ENCODE data around the gene INO80B. TPM values are rescaled to one million over a fixed set of nuclear protein-coding genes. Genes with fewer than 3 reads are reported as not detected.

Gene INO80B
- polyA plus RNA-seq, 1 donor from 2014 or later, result 35.2 TPM

GRCh38 chr2:74461187-74462053 is 6.5 kb downstream of the INO80B start:
- no peaks in the 10 kb centered on the region for H3K9me2 ChIP-seq (ENCODE audit: insufficient read depth, low read length)
- no peaks in the 10 kb centered on the region for H3K9me3 ChIP-seq (ENCODE audit: low read length)
- H3K36me3 ChIP-seq (ENCODE audit: insufficient read depth, low read length), result no peaks in the 10 kb centered on the region
- no peak overlapping the region for H3K4me3 ChIP-seq (ENCODE audit: low read length)
- H3K27ac ChIP-seq (ENCODE audit: low read length), result no peak overlapping the region
- no peak overlapping the region for H2AFZ ChIP-seq (ENCODE audit: low read depth, low read length)
- H3K4me2 ChIP-seq (ENCODE audit: low read length), result no peak overlapping the region
- H3K79me2 ChIP-seq (replicated peaks; ENCODE audit: insufficient read depth, low read length), result peaks cover 18% of the 10 kb centered on the region
- no peaks in the 10 kb centered on the region for H4K20me1 ChIP-seq (ENCODE audit: insufficient read depth)
- no peak for TF ChIP-seq TAF1 (IDR thresholded peaks at IDR 0.05; ENCODE audit: low read depth)
- TF ChIP-seq CTCF (IDR thresholded peaks at IDR 0.05; ENCODE audit: poor library complexity, severe bottlenecking), result no peak
- TF ChIP-seq EP300 (conservative IDR thresholded peaks at IDR 0.05; ENCODE audit: poor library complexity, severe bottlenecking), result no peak
- TF ChIP-seq SMC3 (conservative IDR thresholded peaks at IDR 0.05; ENCODE audit: poor library complexity), result no peak
- no peak for TF ChIP-seq EZH2 (IDR thresholded peaks at IDR 0.05; ENCODE audit: borderline replicate concordance, insufficient read depth, low read length, poor library complexity, severe bottlenecking)
- TF ChIP-seq RAD21 (conservative IDR thresholded peaks at IDR 0.05), result no peak
- no peak for TF ChIP-seq REST (IDR thresholded peaks at IDR 0.05; ENCODE audit: borderline replicate concordance)
- TF ChIP-seq MXI1 (conservative IDR thresholded peaks at IDR 0.05; ENCODE audit: poor library complexity, severe bottlenecking), result no peak
- no peak for TF ChIP-seq POLR2AphosphoS5 (IDR thresholded peaks at IDR 0.05)
- no peaks in the 10 kb centered on the region for H3F3A ChIP-seq (ENCODE audit: insufficient read depth, low read length, poor library complexity, severe bottlenecking)
- H3K9ac ChIP-seq (ENCODE audit: low read length), result no peak overlapping the region
- no peaks in the 10 kb centered on the region for H3K27me3 ChIP-seq (ENCODE audit: insufficient read depth, low read depth, low read length)

- H3K79me2 ChIP-seq (replicated peaks; ENCODE audit: insufficient read depth, low read length), result peaks cover 18% of the 10 kb centered on the region
- H4K20me1 ChIP-seq (ENCODE audit: insufficient read depth), result no peaks in the 10 kb centered on the region
- H3K27me3 ChIP-seq (ENCODE audit: insufficient read depth, low read depth, low read length), result no peaks in the 10 kb centered on the region
- H3K4me3 ChIP-seq (ENCODE audit: low read length), result no peak overlapping the region
- no peaks in the 10 kb centered on the region for H3K9me2 ChIP-seq (ENCODE audit: insufficient read depth, low read length)
- H3K36me3 ChIP-seq (ENCODE audit: insufficient read depth, low read length), result no peaks in the 10 kb centered on the region
- no peaks in the 10 kb centered on the region for H3K9me3 ChIP-seq (ENCODE audit: low read length)
- TF ChIP-seq CTCF (IDR thresholded peaks at IDR 0.05; ENCODE audit: poor library complexity, severe bottlenecking) (no peak), REST (IDR thresholded peaks at IDR 0.05; ENCODE audit: borderline replicate concordance) (no peak), RAD21 (conservative IDR thresholded peaks at IDR 0.05) (no peak), MXI1 (conservative IDR thresholded peaks at IDR 0.05; ENCODE audit: poor library complexity, severe bottlenecking) (no peak), TAF1 (IDR thresholded peaks at IDR 0.05; ENCODE audit: low read depth) (no peak), SMC3 (conservative IDR thresholded peaks at IDR 0.05; ENCODE audit: poor library complexity) (no peak), EP300 (conservative IDR thresholded peaks at IDR 0.05; ENCODE audit: poor library complexity, severe bottlenecking) (no peak), EZH2 (IDR thresholded peaks at IDR 0.05; ENCODE audit: borderline replicate concordance, insufficient read depth, low read length, poor library complexity, severe bottlenecking) (no peak), POLR2AphosphoS5 (IDR thresholded peaks at IDR 0.05) (no peak)
- H3K9ac ChIP-seq (ENCODE audit: low read length), result no peak overlapping the region
- no peak overlapping the region for H2AFZ ChIP-seq (ENCODE audit: low read depth, low read length)
- H3K27ac ChIP-seq (ENCODE audit: low read length), result no peak overlapping the region
- no peak overlapping the region for H3K4me2 ChIP-seq (ENCODE audit: low read length)
- no peaks in the 10 kb centered on the region for H3F3A ChIP-seq (ENCODE audit: insufficient read depth, low read length, poor library complexity, severe bottlenecking)
Measured at GRCh38 chr2:74462054-74462785, 7.3 kb downstream of the INO80B start.

Data from neural cell (in vitro differentiated cells).